HG03457 (cell line): Measurements from ENCODE around the gene DENND5B.
A peak's percentile ranks its signal among the peaks of the same experiment; 100 is the strongest.
"Not testable (repeated sequence)": the region's sequence is repeated elsewhere in the genome, so short reads cannot be mapped to it uniquely, and the experiment has no call there.

Experiments
- ATAC-seq: cut with Tn5 transposase; IDR thresholded peaks from one replicate; pipeline ENCODE4 v1.9.1; 2021; ENCODE audit warnings: moderate number of reproducible peaks; ENCODE audit not compliant: unreplicated experiment

DENND5B gene

GRCh38 chr12:31388713-31389112, 202.2 kb downstream of the DENND5B start:
- no peak for ATAC-seq

GRCh38 chr12:31387466-31387865, 203.5 kb downstream of the DENND5B start:
- no peak for ATAC-seq

GRCh38 chr12:31387011-31387410, 203.9 kb downstream of the DENND5B start:
- no peak for ATAC-seq

- no peak for ATAC-seq
Observed at GRCh38 chr12:31386364-31386777, 204.6 kb downstream of the DENND5B start.

GRCh38 chr12:31377210-31377609, 213.7 kb downstream of the DENND5B start:
- not testable (repeated sequence) for ATAC-seq

- not testable (repeated sequence) for ATAC-seq
Observed at GRCh38 chr12:31375422-31375821, 215.5 kb downstream of the DENND5B start.

- no peak for ATAC-seq
Observed at GRCh38 chr12:31371256-31371620, 219.7 kb downstream of the DENND5B start.

GRCh38 chr12:31370531-31371255, 220.2 kb downstream of the DENND5B start:
- ATAC-seq, result no peak

GRCh38 chr12:31369712-31370521, 221.0 kb downstream of the DENND5B start:
- no peak for ATAC-seq

- ATAC-seq, result no peak
Observed at GRCh38 chr12:31368666-31369361, 222.1 kb downstream of the DENND5B start.

GRCh38 chr12:31366104-31366621, 224.8 kb downstream of the DENND5B start:
- no peak for ATAC-seq

GRCh38 chr12:31363831-31364230, 227.1 kb downstream of the DENND5B start:
- no peak for ATAC-seq

- ATAC-seq, result no peak
Observed at GRCh38 chr12:31363416-31363809, 227.5 kb downstream of the DENND5B start.

- ATAC-seq, result peak; percentile 72
Observed at GRCh38 chr12:31362759-31363415, 228.0 kb downstream of the DENND5B start.

GRCh38 chr12:31362115-31362758, 228.7 kb downstream of the DENND5B start:
- peak; percentile 34 for ATAC-seq

GRCh38 chr12:31361730-31362114, 229.2 kb downstream of the DENND5B start:
- ATAC-seq, result no peak

- ATAC-seq, result no peak
Observed at GRCh38 chr12:31355747-31356107, 235.2 kb downstream of the DENND5B start.

GRCh38 chr12:31353750-31354708, 236.9 kb downstream of the DENND5B start:
- ATAC-seq, result no peak

GRCh38 chr12:31346267-31346666, 244.7 kb downstream of the DENND5B start:
- ATAC-seq, result no peak
